Activated CD4-positive, alpha-beta T cell treated with anti-CD3 and anti-CD28 coated beads, Interleukin-2, Interleukin-6, amounts not matched to agents 100 ng/mL and 50 ng/mL, durations not matched to agents 16 hours and 8 hours (primary cell): ENCODE results near the gene TUBB1.
"Not testable (repeated sequence)": the region's sequence is repeated elsewhere in the genome, so short reads cannot be mapped to it uniquely, and the experiment has no call there.

Experiments
- DNase-seq: peaks from one replicate; pipeline ENCODE4 v3.0.0-alpha.2; 2020

Gene TUBB1

GRCh38 chr20:59024111-59024530 is 4.9 kb downstream of the TUBB1 start:
- no peak for DNase-seq

GRCh38 chr20:59025086-59025485 is 5.9 kb downstream of the TUBB1 start:
- DNase-seq, result no peak

- DNase-seq, result no peak
These were observed 6.3 kb downstream of the TUBB1 start for GRCh38 chr20:59025511-59025910.

GRCh38 chr20:59026904-59027740 is 7.9 kb downstream of the TUBB1 start:
- DNase-seq, result no peak

GRCh38 chr20:59027741-59028320 is 8.6 kb downstream of the TUBB1 start:
- no peak for DNase-seq

- DNase-seq, result no peak
These were observed 9.6 kb downstream of the TUBB1 start for GRCh38 chr20:59028812-59029211.

GRCh38 chr20:59030911-59031563 is 11.8 kb downstream of the TUBB1 start:
- DNase-seq, result no peak

GRCh38 chr20:59031564-59032022 is 12.4 kb downstream of the TUBB1 start:
- peak; percentile 47 for DNase-seq

- DNase-seq, result peak; percentile 98
These were observed 12.9 kb downstream of the TUBB1 start, which contains the start of gene ATP5F1E for GRCh38 chr20:59032023-59032712. Gene ATP5F1E, minus strand, starts transcription at chr20:59032335. Its CDS starts 84 bp downstream, at chr20:59032251.

- DNase-seq, result no peak
These were observed 13.5 kb downstream of the TUBB1 start for GRCh38 chr20:59032713-59033059.

GRCh38 chr20:59033093-59033492 is 13.9 kb downstream of the TUBB1 start:
- no peak for DNase-seq

GRCh38 chr20:59033616-59034165 is 14.5 kb downstream of the TUBB1 start:
- DNase-seq, result no peak

GRCh38 chr20:59035381-59035780 is 16.2 kb downstream of the TUBB1 start:
- DNase-seq, result no peak

GRCh38 chr20:59037386-59037785 is 18.2 kb downstream of the TUBB1 start:
- DNase-seq, result no peak

- no peak for DNase-seq
These were observed 20.0 kb downstream of the TUBB1 start for GRCh38 chr20:59039233-59039632.

GRCh38 chr20:59040667-59041066 is 21.4 kb downstream of the TUBB1 start:
- no peak for DNase-seq

- DNase-seq, result not testable (repeated sequence)
These were observed 22.3 kb downstream of the TUBB1 start for GRCh38 chr20:59041487-59041886.

- DNase-seq, result peak; percentile 28
These were observed 23.0 kb downstream of the TUBB1 start, which contains the start of gene PRELID3B for GRCh38 chr20:59042151-59042795. Gene PRELID3B, minus strand, starts transcription at chr20:59042786. Its CDS starts 56 bp downstream, at chr20:59042730.

GRCh38 chr20:59042796-59043631 is 23.8 kb downstream of the TUBB1 start:
- DNase-seq, result peak; percentile 97

GRCh38 chr20:59043698-59044097 is 24.5 kb downstream of the TUBB1 start:
- peak; percentile 27 for DNase-seq

- DNase-seq, result no peak
These were observed 25.1 kb downstream of the TUBB1 start for GRCh38 chr20:59044295-59044694.
